Colonic mucosa (tissue), 4 donors: ENCODE data around the gene SUSD1. TPM values are rescaled to one million over a fixed set of nuclear protein-coding genes. Genes with fewer than 3 reads are reported as not detected.
A peak's percentile ranks its signal among the peaks of the same experiment; 100 is the strongest.

ENCODE experiments used
- DNase-seq: peaks from one replicate; pipeline ENCODE4 v3.0.0-alpha.2; 2020
- H3K27ac ChIP-seq: fragments of 200-600 bp; one replicate; pipeline ENCODE4 v1.8.0; 2021
- H3K27me3 ChIP-seq: fragments of 200-600 bp; one replicate; pipeline ENCODE4 v1.8.0; 2021
- H3K36me3 ChIP-seq: fragments of 200-600 bp; one replicate; pipeline ENCODE4 v1.8.0; 2021
- H3K4me1 ChIP-seq: fragments of 200-600 bp; one replicate; pipeline ENCODE4 v1.8.0; 2021; ENCODE audit warnings: mild to moderate bottlenecking
- H3K4me3 ChIP-seq: fragments of 200-600 bp; one replicate; pipeline ENCODE4 v1.8.0; 2021
- H3K9ac ChIP-seq, 2 donors: one replicate each; pipeline ENCODE4 v1.7.0; 2013; ENCODE audit warnings: control low read depth in 2 of 2, low read depth in 2 of 2, low read length in 2 of 2
- H3K9me3 ChIP-seq: fragments of 200-600 bp; one replicate; pipeline ENCODE4 v1.8.0; 2021
- intact Hi-C: fragments of 100-400 bp; cut with DNase I; formaldehyde crosslinking; loops from one replicate; pipeline ENCODE4 v1.14.1; 2022
- total RNA-seq, 2 donors: library from RNA; stranded (reverse); fragmentation: NEBNext Ultra II Directional in 1 of 2; extraction: Animal tissue kit (Norgen Biotek cat#: 25700) in 1 of 2; gene quantifications; one replicate each; pipeline ENCODE4 v1.2.1, GENCODE V29; 2021
- TF ChIP-seq, protein P1 (sequence below): fragments of 200-600 bp; IDR thresholded peaks from one replicate; pipeline ENCODE4 v1.8.0; 2022; ENCODE audit warnings: antibody characterized with exemption, mild to moderate bottlenecking
- donor health status: healthy.
- donor health status: DM: no; HTN: no; CAD: no.
- donor health status: DM: no; HTN: no; CAD: no.

The SUSD1 gene
- total RNA-seq, 2 donors from 2014 or later, result 23.3 to 25.1 TPM

GRCh38 chr9:112054916-112055315, 120.2 kb downstream of the SUSD1 start:
- TF ChIP-seq, protein P1, sequence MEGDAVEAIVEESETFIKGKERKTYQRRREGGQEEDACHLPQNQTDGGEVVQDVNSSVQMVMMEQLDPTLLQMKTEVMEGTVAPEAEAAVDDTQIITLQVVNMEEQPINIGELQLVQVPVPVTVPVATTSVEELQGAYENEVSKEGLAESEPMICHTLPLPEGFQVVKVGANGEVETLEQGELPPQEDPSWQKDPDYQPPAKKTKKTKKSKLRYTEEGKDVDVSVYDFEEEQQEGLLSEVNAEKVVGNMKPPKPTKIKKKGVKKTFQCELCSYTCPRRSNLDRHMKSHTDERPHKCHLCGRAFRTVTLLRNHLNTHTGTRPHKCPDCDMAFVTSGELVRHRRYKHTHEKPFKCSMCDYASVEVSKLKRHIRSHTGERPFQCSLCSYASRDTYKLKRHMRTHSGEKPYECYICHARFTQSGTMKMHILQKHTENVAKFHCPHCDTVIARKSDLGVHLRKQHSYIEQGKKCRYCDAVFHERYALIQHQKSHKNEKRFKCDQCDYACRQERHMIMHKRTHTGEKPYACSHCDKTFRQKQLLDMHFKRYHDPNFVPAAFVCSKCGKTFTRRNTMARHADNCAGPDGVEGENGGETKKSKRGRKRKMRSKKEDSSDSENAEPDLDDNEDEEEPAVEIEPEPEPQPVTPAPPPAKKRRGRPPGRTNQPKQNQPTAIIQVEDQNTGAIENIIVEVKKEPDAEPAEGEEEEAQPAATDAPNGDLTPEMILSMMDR, result no peak
- H3K27ac ChIP-seq, result no peak overlapping the region
- H3K4me3 ChIP-seq, result no peak overlapping the region
- H3K4me1 ChIP-seq, result peaks cover 5% of the 10 kb centered on the region
- H3K36me3 ChIP-seq, result no peaks in the 10 kb centered on the region
- no peaks in the 10 kb centered on the region for H3K27me3 ChIP-seq
- intact Hi-C loops, result no loop called here
- no peak for DNase-seq
- no peaks in the 10 kb centered on the region for H3K9me3 ChIP-seq
- no peak overlapping the region for H3K9ac ChIP-seq

DNA sequence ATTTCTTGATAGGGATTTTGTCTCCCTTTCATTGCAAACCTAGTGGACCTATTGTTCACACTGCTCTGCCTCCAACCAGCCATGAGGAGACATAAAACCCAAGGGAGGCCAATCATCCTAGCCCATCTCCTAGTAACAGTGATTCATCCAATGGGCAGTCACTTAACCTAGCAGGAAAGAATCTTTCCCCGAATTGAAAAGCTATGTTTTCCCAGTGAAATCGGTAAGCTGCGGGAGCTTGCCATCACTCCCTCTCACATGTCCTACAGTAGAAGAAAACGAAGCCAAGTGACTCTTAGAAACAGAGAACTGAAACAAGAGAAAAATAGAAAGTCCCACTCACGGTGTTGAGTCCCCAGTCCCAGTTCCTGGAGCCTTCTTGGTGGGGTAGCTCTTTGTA, 123.3 kb downstream of the SUSD1 start:
- DNase-seq, result no peak
- Histone ChIP-seq H3K9me3 (no peaks in the 10 kb centered on the region), H3K27ac (no peak overlapping the region), H3K9ac (no peak overlapping the region), H3K36me3 (no peaks in the 10 kb centered on the region), H3K27me3 (no peaks in the 10 kb centered on the region), H3K4me1 (peaks cover 18% of the 10 kb centered on the region), H3K4me3 (no peak overlapping the region)
- TF ChIP-seq, protein P1, result no peak
- intact Hi-C loops, result no loop called here

GRCh38 chr9:112050544-112051475, 124.3 kb downstream of the SUSD1 start:
- Histone ChIP-seq H3K36me3 (no peaks in the 10 kb centered on the region), H3K9me3 (no peaks in the 10 kb centered on the region), H3K9ac (peak overlapping the region in 1 of 2 donors; percentile 52), H3K27me3 (no peaks in the 10 kb centered on the region), H3K4me3 (no peak overlapping the region), H3K4me1 (peaks cover 18% of the 10 kb centered on the region), H3K27ac (peak overlapping the region; percentile 73)
- intact Hi-C loops, result no loop called here
- TF ChIP-seq, protein P1, result no peak
- DNase-seq, result peak; percentile 57

GRCh38 chr9:112049811-112050516, 125.1 kb downstream of the SUSD1 start:
- no peaks in the 10 kb centered on the region for H3K27me3 ChIP-seq
- H3K9me3 ChIP-seq, result no peaks in the 10 kb centered on the region
- DNase-seq, result no peak
- H3K9ac ChIP-seq, result peak overlapping the region in 1 of 2 donors; percentile 52
- intact Hi-C loops, result no loop called here
- TF ChIP-seq, protein P1, result no peak
- peaks cover 18% of the 10 kb centered on the region for H3K4me1 ChIP-seq
- H3K4me3 ChIP-seq, result no peak overlapping the region
- no peaks in the 10 kb centered on the region for H3K36me3 ChIP-seq
- H3K27ac ChIP-seq, result peak overlapping the region; percentile 73

DNA sequence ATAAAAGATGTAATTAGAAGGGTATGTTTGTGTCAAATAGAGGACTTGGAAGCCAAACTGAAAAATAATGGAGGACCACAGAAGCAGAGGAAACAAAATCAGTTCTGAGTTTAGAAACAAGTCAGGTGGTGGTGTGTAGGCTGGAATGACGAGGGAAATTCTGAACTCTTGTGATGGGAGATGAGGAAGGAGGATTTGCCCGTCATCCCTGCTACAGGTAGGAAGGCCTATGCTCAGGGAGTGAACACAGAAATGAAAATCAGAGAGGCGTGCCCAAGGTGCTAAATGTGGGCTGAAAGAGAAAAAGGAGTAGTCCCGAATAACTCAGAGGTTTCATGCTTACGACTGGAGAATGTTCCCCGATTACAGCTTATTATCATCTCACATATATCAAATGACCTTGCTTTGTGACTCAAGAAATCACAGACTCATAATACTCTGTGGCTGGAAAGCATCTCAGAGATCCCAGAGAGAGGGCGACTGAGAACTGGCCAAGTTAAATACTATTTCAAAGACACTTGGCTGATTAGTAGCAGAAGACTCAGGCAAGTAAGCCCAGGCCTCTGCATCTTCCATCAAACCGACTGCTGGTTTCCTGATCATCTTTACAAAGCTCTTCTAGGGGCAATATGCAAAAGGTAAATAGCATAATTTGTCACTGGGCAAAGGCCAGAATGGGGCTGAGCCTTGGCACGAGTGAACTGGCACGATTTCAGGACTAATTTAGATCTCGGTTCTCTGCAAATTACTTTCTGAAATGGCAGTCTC, 126.0 kb downstream of the SUSD1 start:
- H3K4me3 ChIP-seq, result no peak overlapping the region
- no peaks in the 10 kb centered on the region for H3K36me3 ChIP-seq
- TF ChIP-seq, protein P1, result no peak
- H3K9ac ChIP-seq, result peak overlapping the region in 1 of 2 donors; percentile 42
- DNase-seq, result peak; percentile 75
- H3K27me3 ChIP-seq, result no peaks in the 10 kb centered on the region
- H3K9me3 ChIP-seq, result no peaks in the 10 kb centered on the region
- H3K27ac ChIP-seq, result peak overlapping the region; percentile 73
- intact Hi-C loops, result no loop called here
- peaks cover 18% of the 10 kb centered on the region for H3K4me1 ChIP-seq
